HG03457 (cell line): ENCODE measurements around the gene TCF4.
A peak's percentile ranks its signal among the peaks of the same experiment; 100 is the strongest.

ENCODE experiments used
- ATAC-seq: cut with Tn5 transposase; IDR thresholded peaks from one replicate; pipeline ENCODE4 v1.9.1; 2021; ENCODE audit warnings: moderate number of reproducible peaks; ENCODE audit not compliant: unreplicated experiment

The TCF4 gene

DNA sequence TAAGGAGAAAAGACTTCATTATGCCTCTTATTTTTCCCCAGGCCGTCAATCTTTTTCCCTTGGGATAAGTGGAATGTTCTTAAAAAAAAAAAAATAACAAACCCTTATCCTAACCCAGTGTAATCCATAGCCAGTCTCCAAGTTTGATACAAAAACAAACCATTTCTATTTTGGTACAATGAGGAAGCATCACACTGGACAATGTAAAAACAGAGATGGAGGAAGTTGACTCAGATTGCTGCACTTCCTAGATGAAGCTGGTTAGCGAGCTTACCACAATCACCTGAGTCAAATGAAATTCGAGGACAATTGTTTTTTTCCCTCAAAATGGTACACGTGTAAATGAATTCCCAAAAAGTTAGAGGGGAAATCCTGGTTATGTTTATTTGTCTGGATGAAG, 259.7 kb downstream of the TCF4 start:
- no peak for ATAC-seq

DNA sequence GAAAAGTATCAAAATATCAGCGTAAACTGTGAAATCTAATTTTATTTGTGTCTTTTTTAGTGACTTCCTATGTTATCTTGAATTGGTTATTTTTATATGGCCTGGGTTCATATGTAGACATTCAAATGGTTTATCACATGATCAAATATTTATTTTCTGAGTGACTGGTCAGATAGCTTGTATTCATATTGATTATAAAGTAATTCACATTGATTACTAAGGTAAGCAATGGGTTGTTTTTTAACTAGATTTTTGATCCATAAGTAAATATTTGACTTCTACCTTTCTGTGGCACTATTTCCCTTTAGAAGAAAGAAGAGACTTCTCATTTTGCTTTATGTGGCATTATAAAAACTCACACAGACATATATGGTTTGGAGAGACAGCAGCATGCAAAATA, 260.5 kb downstream of the TCF4 start:
- no peak for ATAC-seq

DNA sequence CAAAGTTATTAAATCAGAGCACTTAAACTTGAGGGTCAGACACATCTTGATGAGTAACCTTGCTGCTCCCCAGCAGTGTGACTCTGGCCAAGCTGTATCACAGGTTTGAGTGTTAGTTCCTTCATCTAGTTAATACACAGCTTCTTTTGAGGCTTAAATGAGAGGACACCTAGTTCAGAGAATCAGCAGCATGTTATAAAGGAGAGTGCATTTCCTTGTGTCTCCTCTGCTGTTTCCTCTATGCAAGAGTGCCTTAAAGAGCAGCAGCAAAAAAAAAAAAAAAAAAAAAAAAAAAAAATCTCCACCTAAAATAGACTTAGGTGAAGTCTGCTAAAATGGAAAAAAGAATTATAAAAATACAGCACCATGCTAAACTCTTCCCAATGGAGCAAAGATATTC, 261.9 kb downstream of the TCF4 start:
- ATAC-seq: no peak

DNA sequence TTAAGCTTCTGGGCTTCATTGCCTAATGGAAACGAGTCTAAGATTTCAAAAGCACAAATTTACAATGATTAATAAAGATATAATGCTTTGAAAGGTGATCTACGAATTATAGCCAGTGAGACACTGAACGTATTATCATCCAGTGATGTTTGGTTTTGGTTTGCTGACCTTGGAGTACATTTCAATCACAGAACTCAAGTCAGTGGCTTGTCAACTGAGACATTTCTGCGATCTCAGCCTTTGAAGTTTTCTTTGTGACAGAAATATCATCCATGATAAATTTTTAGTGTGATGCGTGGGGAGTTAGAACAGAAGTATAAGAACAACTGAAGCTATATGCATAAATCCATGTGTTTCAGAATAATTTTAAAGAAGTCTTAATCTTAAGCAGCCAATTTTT, 263.8 kb downstream of the TCF4 start:
- no peak for ATAC-seq

DNA sequence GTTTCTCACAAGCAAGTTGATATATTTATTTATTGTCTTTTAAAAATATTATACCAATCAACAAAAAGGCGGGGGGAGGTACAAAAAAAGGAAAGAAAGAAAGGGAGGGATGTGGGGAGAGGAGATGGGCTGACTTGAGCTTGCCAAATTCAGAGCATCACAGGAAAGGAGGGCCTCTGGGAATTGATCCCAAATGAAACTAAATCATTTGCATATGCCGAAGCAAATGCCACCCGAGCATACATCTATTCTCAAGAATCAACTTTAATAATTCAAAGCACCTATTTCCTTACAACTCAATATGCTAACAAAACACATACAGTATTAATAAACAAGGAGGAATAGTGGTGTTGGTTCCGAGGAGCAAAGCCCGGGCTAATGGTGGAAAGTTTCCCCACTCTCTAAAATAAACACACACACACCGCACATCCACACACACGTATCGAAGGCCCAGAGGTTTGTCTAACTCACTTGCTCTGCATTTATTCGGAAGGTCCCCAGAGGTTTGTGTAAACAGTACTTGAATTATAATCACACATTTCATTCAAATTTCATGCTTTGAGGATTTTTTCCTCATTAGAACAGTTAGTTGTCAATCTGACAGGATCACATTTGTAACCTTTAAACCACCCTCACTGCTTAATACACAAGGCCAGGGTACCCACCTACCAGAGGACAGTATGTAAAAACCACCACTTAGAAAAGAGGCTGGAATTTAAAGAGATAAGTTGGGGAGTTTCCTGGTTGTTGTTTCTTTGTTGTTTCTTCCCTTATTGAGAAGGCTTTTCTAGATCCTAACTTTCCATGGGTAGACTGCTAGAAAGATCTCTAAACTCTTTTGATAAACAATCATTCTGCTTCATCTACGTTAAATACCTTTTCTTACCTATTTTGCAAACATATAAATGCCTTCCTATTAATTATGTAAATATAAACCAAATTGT, 264.7 kb downstream of the TCF4 start:
- ATAC-seq: no peak

DNA sequence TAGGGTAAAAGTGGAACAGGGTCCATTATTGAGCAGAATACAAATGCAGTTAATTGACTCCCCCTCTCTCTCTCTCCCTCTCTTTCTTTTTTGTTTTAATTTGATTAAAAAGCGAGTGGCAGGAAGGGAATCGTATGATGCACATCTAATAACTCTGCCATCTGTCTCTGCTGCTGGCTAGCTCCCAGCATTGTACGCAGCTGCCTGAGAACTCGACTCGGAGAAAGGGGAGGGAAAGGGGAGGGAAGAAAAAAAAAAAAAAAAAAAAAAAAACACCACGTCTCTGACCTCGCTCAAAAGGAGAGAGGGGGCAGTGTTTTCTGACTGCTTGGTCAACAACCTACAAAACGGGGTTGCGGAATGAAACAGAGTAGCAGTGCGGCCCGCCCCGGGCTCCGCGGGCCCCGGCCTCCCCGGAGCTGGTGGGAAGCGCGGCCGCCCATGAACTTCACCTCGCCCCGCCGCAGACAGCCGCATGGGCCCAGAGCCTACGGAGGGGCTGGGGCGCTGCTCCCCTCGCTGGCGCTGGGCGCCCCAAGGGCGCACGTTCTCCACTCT, 265.7 kb downstream of the TCF4 start:
- ATAC-seq: peak; percentile 44

DNA sequence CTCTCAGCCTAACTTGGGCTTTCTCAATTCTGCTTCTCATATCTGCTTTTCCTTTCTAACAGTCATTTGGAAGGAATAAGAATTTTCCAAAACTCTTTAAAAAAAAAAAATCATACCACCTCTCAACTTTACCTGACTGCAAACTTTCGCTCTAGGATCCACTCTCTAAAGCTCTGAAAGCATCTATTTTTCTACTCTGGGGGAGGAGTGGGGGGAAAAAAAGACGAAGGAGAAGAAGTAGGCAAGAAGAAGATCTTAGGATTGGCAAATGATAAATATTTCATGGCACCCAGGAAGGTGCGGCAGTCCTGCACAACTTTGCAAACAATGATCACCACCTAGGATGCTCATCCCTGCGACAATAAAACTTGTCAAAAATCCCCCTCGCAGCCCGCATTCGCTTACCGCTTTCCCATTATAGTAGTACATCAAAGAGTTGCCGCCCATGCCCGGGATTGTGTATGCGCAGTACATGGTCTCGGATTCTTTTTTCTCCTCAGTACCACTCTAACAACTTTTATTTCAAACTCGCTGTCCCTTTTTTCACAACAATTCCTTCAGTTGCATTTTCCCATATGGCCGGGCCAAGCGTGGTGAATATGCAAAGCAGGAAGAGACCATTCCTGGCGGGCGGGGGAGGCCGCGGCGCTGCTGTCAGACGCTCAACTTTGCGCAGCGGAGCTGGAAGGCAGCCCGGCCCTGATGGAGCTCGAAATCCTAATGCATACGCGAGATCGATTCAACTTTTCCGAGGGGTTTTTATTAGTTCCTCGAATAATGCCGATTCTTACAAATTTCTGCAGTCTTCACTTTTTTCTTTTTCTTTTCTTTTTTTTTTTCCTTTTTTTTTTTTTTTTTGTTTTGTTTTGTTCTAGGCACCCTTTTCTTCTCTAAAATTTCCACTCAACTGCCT, 266.5 kb downstream of the TCF4 start:
- peak; percentile 56 for ATAC-seq

DNA sequence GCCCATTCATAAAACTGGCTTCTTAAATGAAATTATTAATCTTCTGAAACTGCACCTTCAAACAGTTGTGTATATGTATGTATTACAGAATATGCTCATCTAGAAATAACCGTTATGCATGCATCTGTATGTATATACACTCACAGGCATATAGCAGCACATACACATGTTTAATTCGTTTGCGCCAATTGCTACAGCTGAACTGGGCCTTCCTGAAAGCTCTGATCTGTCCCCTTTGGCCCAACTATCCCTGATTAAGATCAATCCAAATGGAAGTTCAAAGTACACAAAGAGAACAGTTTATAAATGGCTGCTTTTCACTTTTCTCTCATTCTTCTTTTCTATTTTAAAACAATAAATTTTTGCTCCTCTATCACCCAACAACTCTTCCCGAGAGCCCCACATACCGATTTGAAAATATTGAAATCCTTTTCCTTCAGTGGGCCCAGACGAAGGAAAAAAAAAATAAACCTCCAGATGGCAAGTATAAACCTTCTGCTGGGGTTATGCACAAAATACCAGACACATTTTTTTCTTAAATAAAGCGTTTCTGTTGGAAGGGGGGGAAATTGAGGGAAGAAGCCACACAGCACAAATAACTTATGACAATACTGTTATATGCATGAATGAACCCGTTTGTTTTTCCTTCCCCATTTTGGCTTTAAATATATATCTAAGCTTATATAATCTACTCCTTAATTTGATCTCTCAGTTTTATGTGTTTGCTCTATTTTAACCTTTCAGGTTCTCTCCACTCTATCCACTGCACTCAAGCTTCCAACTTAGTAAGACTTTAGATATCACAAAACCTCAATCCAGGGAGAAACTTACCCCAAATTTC, 267.3 kb downstream of the TCF4 start:
- ATAC-seq: no peak

DNA sequence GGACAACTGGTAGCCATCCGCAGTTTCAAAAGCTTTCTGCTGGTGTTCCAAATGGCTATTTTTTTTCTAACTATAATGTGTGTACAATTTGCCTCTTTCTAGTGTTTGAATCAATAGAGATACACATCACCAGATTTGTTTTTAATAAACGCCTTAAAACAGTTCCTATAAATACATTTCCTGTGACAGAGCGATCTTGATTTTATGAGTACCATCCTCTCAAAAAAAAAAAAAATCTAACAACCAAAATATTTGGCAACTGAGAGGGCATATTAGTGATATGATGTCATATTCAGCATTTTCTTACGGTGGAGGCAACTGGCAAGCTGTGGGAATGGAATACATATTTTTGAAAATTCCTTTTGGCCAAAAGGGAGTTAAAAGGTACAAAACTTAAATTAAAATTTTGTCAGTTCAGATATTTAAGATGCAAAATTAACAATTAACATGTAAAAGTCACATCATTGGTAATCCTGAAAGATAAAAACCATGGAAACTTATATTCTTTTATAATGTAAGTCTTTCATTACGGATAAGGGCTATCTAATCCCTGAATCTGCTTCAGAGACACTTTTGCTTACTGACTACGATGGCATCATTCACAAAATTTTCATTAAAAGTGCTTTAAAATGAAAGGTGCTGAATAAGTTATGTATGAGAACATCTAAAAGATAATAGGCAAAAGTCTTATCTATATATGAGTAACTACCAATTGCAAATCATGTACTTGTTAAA, 268.4 kb downstream of the TCF4 start:
- ATAC-seq: no peak

DNA sequence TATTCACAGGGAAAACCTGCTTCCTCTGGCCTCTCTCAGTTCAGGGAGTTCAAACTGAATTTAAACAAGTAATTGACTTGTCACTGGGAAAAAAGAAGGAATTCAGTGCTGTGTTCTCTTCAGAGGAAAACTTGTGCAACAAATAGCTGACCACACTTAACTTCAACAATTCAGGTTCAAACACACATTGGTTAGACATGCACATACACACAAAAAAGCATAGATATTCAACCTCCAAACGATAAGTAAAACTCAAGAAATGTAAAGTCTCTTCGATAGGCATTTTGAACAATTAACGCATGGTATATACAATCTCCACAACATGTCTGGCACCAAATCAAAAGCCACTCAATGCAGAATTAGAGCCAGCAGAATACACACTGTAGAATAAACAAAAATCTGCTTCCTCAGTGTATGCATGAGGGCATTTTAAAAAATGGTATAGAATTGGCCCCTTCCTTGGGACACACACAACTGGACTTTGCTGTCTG, 269.0 kb downstream of the TCF4 start:
- ATAC-seq: no peak

DNA sequence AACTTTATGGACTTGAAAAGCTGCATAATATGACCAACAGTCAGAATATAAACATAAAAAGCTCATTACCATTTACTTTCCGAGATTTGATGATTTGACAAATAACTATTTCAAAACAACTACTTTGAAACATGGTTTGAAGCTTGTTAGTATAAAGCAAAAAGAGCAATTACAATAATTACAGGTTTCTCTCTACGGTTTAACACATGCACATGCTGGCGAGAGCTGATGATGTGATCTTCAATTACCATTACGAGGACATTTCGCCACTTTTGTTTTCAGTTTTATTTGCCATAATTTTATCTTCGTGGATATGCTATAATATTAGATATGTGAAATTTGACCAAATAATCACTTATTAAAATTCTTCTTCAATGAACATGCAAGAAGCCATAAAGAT, 270.1 kb downstream of the TCF4 start:
- no peak for ATAC-seq

DNA sequence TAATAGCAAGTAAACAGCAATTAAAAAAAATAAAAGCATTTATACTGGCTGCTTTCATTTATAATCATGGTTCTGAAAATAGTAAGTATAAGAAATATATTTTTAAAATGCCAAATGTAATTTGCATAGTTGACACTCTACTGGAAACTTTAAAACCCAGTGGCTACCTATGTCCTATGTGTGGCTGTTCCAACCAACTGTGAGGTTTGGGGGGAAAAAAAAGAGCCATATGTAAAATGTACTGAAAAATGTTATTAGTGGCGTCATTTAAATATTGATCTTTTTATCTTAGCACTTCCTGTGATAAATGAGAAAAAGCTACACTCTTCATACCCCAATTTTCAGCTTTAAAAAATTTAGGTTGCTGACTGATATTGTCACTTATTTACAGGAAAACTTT, 270.7 kb downstream of the TCF4 start:
- ATAC-seq: no peak

DNA sequence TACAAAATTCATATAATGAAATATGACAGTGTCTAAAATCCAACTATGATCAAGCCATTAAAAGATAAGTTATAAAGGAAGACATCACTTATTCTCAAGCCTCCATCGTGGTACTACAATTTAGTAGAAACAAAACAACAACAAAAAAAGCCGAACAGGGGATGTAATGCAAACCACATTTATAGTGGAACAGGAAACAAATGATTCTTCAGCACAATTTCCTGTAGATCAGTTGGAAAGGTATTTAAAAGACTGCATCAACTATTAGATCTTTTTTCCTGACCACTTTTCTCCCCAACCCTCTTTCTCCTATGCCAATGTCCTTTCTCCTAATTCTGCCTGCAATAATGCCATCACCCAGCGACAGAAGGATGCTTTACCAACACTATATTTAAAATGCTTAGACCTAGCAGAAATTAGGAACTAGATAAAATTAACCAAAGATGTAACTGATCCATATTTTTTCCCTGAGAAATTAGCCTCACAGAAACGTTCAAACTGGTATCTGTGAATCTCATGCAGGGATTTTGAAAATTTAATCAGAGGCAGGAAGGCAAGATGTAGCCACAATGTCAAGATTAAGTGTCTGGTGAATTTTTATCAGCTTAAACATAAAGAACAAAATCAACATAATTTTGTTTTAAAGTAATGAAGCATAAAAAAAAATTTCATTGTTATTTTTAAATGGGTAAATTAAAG, 271.4 kb downstream of the TCF4 start:
- no peak for ATAC-seq

DNA sequence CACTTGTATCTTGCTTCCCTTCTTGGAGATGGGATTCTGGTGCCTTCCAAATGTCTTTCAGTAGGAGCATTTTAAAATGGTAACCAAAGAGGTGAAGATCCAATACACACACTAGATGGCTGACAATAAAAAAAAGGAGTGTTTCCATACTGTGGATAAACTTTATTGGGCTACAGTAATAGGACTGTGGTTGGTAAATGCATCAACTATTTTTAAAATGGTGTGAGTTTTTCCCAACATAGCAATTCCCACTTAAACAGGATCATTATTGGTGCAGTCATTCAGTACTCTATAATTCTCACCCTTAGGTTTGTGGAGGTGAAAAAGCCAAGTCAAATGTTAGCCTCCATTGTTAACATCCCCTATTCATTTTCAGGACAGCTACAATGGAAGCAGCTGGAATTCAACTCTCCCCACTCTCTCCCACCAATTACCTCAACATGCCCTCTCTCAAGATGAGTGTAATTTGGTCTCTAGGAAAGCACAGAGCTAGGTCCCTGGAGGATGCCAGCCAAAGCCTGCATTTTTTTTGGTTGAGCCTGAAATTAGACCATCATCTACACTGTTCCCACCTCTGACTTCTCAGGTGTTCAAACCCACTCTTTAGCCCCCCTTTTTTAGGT, 273.3 kb downstream of the TCF4 start:
- ATAC-seq: no peak

DNA sequence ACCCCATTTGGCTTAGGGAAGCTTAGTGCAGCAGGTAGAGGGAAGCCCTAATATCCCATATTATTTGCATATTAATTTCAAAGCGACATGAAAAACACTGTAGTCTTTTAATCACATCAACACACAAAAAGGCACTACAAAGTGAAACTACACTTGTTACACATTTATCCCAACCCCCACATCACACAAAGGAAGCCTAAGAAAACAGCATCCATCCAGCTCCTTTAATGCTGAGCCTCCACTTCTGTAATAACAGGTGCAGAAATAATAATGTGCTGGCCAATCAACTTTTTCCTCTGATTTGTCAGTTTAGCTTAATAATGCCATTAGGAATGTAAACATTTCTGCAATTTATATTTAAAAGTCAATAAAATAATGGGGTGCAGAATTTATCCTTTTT, 274.0 kb downstream of the TCF4 start:
- ATAC-seq: no peak

DNA sequence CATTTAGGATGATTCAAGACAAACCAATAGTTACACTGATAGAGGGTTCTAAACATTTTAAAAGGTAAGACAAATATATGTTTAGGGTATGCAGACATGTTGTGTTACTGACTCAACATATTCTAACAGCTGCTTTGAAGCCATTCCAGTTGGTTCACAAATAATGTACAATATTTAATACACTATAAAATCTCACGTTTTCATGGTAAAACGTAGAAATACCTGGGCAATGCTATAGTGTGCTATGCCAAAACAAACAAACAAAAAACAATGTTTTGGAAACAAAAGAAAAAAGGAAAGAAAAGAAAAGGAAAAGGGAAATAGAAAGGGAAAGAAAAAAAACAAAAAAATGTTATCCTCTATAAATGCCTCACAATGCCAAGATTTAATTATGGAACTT, 277.1 kb downstream of the TCF4 start:
- no peak for ATAC-seq

DNA sequence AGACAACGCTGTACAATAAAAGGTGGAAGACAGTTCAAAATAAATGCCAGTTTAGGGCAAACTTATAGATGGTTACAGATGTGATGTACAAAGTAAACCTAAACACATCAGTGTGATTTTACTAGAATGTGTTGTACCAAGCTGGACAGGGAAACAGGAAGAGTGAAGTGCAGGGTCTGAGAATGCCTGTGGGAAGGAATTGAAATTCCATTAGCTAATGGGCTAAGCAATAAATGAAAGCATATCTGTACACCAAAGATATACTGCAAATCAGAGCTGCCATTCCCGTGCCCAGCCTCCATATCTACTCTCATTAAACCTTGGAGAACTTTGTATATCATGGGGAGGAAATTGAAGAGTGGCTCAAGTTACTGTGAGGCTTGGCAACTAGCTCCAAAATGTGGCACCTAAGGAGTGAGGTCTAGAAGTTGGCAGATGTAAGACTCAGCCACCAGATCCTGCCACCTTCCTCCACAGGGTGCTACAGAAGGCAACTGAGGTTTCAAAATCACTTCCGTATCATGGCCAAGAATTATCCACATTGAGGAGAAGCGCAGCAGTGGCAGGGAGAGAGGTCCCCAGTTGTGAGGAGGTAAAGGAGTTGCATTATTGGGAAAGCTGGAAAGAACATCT, 277.8 kb downstream of the TCF4 start:
- no peak for ATAC-seq

DNA sequence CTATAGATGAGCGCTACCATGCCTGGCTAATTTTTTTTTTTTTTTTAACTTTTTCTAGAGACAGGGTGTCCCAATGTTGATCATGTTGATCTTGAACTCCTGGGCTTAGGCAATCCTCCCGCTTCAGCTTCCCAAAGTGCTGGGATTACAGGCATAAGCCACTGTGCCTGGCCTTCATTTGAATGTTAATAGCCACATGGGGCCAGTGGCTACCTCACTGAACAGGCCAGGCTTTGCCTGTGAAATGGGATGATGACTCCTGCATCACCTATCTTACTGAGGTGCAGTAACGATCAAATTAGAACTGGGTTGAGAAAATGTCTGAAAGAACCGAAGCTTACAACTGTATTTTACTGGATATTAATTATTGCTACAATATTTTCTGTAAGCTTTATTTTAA, 278.7 kb downstream of the TCF4 start:
- no peak for ATAC-seq
